CD4-positive, alpha-beta T cell treated with Interleukin-15 for 4 hours (primary cell): Measurements from ENCODE around the gene MBNL2.
"Not testable (repeated sequence)": the region's sequence is repeated elsewhere in the genome, so short reads cannot be mapped to it uniquely, and the experiment has no call there.

Experiments used
- DNase-seq: peaks from one replicate; pipeline ENCODE4 v3.0.0-alpha.2; 2020; ENCODE audit warnings: low spot score

Gene MBNL2, protein sequence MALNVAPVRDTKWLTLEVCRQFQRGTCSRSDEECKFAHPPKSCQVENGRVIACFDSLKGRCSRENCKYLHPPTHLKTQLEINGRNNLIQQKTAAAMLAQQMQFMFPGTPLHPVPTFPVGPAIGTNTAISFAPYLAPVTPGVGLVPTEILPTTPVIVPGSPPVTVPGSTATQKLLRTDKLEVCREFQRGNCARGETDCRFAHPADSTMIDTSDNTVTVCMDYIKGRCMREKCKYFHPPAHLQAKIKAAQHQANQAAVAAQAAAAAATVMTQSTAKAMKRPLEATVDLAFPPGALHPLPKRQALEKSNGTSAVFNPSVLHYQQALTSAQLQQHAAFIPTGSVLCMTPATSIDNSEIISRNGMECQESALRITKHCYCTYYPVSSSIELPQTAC

DNA sequence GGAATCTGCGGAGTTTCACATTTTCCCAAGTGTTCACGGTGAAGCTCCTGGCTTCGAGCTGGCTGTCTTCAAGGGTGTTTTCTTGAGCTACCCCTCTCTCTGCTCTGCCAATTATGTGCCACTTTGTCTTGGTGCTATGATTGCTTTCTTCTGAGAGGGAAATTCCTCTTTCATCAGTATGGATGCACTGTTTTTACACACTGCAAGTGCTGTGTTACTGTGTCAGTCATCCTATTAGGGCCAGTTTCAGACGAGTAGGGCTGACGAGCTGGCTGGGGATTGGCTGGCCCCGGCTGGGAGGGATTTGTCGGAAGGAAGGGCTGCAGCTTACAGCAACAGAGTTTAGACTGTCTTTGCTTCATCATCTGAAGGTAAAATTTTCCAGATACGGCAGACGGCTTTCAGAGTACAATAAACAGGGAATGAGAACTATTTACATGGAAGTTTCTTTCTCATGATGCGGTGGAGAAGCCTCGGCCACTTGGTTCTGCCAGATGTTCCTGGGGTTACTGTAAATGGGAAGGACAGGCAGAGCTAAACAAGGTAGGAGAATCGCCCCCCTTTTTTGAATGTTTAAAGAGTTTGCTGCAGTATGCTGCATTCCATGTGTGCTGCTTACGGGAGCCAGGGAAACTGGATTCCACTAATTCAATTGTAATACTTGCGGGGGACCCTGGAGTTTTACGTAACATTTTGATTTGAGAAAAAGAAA lies at the start of gene MBNL2:
TSS of gene MBNL2 (plus strand) at position 345 of the 712 bp plus-strand sequence. CDS start 53,903 bp downstream, outside the sequence.
- DNase-seq: peak; percentile 89

DNA sequence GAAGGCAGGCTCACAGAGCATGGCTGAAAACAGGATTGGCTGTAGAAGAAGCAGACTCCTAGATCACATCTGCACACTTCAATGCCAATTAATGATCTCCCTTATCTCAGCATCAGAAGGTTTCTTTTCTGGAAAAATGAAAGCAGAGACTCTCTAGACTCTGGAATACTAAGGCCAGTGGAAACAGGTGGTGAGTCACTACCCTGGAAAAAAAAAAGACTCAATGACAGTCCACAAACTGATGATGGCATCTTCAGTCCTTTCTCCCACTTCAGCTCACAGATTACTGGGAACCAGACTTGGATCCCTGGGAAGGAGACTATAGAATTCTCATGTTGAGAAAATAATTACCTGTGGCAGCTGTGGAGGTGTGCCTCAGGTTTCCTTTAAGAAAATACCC lies 47.5 kb upstream of the MBNL2 start:
- no peak for DNase-seq

DNA sequence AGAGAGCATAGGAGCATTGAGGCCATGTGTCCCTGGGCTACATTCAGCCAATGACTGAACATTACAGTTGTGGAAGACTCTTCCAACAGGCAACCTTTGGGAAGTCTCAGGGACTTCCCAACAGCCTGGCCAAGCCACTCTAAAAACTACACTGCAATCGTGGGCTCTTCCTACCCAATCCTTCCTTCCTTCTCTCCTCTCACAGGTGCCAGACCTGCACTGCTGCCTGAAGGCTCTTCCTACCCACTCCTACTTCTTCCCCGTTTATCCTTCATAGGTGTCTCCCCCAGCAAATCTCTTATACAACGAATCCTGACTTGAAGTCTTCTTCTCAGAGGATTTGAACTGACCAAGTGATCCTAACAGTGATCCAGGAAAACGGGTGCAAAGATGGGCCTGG lies 47.1 kb upstream of the MBNL2 start:
- no peak for DNase-seq

DNA sequence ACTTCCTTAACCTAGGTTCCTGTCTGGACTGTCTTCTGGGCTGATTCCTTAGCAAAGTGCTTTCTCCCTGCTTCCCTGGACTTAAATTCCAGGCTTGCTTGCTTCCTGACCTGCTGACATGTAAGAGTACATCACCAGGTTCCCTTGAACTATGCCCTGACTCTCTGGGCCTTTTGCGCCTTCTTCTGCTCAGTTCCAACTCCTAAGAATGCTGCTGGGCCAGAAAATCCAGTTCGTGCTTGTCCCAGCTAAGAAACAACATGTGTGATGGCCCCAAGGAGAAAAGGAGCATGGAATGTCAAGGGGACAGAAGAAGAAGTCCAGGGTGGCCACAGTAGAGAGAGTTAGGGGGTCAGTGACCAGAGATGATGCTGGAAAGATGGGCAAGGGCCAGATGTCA lies 42.6 kb upstream of the MBNL2 start:
- no peak for DNase-seq

DNA sequence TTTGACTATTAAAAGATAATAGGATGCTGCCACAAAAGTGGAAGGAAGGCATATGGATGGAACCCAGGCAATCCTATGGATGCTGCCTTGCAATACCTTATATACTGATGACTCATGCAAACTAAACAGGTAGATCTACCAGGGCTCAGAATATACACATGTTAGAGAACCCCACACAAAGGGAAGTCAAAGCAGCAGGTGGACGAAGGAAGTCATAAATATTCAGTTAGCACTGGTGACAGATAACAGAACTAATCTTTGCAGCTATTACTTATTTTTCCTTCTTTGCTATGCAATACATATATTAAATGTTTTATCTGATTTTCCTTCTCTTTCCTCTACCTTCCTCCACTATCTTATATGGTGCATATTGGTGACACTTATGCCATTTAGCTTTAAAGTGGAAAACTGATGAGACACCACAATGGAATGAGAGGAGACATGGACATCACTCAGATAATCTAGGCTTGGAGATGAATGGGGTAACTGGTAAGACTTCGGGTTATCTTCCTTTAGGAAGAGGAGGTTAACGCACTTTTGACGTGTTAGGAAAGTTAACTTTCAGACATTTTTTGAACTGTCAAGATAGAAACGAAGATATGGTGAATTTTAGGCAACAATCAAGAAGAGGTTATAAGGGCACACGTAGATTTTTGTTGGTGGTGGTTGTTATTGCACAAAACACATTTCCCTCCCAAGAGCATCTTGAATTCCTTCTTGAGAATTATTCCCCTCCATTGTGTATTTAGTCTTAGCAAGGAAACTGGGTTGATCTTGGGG lies 39.8 kb upstream of the MBNL2 start:
- DNase-seq: no peak

DNA sequence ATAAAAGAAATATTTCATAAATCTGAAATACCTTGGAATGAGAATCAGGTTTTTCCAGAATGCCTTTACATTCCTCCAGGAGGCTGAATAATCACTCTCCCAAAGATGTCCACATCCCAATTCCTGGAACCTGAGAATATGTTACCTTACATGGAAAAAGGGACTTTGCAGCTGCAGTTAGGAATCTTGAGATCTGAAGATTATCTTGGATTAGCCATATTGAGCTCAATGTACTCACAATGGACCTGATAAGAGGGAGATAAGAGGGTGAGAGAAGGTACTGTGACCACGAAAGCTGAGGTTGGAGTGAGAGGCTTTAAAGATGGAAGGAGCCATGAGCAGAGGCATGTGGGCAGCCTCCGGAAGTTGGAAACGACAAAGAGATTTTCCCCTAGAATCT lies 36.8 kb upstream of the MBNL2 start:
- DNase-seq: no peak

DNA sequence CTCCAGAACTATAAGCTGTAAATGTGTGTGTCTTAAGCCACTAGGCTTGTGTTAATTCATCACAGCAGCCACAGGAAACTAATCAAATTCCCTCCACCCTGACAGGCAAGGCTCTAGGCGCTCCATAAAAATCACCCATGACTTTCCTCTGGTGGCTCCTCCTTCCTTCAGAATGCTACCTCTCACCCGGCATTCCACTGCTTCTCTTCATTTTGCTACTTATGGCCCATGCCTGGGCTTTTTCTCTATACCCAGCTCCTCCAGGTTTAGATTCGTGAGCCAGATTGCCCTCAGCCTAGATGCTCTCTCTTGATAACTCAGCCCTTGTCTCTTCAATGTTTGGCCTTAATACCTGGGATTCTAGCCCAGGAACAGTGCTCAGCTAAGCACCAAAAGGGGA lies 36.4 kb upstream of the MBNL2 start:
- no peak for DNase-seq

DNA sequence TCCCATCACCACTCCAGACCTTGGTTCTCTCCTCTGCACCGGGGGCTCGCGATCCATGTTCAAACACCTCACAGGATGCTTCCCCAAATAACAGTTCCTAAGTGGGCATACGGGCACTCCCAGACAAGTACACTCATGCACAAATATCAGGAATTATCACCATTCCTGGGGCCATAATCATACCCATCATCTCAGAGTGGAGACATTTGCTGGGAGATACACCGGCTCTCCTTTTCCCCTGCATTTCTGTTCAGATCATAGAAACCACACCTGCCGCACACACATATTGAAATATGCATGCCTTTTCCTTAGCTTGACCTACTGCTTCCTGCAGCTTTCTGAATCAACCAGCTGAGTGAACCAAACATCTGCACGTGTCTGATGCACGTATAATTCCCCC lies 33.9 kb upstream of the MBNL2 start:
- DNase-seq: no peak

DNA sequence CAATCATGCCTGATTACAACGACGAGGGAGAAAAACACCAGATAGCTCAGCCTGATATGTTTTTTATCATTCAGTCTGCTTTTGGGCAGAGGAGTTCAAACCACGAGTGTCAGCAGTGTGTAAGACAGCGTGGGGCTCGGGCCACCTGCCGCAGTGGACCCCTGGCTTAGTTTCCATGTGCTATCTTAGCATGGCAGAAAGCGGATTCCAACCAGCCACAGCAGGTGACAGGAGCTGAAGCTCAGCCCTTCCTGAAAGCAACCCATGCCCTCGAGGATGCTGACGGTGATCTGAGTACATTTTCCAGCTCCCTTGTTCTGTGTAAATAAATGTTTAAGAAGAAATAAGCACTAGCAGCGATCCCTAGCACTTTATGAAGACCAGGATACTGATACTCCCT lies 32.2 kb upstream of the MBNL2 start:
- DNase-seq: no peak

DNA sequence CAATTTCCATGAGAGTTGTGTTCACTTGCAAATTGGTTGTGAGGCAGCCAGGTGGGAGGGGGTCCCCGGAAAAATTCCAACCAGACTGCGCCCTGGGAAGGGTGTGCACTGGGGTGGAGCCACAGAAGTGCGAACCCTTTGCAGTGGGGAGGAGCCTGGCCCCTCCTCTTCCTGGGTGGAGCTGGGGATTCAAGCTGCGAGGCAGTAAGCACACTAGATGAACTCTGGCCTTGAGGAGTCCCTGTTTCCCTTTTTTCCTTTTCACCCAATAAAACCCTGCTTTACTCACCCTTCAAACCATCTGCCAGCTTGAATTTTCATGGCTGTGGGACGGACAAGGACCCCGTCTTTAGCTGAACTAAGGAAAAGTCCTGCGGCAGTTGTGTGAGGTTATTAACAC lies 31.0 kb upstream of the MBNL2 start:
- no peak for DNase-seq

DNA sequence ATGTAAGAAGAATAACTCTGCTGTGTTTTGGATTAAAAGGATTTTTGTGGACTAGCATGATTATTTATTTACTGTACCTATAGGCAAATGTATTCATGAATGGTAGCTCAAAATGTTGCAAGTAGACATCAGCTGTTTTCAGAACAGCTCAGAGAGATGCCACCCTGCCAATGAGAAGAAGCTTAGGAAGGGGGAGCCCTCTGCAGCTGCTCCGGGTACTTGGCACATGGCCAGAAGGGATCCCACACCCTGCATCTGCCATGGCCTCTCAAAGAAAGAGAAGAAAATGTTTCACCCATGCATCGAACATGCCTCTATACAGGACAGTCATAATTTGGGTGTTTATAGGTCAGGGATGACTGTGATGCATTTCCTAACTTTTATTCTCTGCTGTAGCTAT lies 30.5 kb upstream of the MBNL2 start:
- DNase-seq: no peak

DNA sequence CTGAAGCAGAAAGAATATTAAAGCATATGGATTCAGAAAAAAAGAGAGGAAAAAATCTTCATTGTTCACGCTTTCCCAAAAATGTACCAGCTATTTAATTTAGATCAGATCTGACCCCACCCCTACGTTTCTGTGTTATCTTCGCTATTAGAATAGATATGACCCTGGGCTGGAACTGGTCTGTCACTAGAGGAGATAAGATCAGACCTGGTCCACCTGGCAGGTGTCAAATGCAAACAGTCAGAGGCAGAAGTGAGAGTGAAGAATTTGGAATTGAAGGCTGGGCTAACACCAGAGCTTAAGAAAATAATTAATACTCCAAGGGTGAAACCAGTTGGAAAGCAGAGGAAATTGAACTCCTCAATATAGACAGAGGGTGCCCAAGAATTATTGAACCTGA lies 30.0 kb upstream of the MBNL2 start:
- DNase-seq: no peak

DNA sequence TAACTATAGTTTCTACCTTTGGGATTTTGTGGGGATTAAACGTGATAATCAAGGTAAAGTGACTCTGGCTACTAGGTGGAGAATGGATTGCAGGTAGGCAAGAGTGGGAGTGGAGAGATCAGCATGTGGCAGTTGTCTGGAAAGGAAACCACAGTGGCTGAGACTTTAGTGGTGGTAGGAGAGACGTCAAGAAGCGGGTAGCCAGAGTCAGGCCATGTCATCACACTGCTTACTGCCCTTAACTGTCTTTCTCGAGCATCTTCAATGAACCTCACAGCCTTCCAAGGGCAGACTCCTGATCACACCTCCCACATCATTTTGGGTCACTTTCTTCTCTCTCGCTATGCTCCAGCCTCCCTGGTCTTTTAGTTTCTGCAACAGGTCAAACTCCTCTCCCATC lies 28.6 kb upstream of the MBNL2 start:
- DNase-seq: no peak

DNA sequence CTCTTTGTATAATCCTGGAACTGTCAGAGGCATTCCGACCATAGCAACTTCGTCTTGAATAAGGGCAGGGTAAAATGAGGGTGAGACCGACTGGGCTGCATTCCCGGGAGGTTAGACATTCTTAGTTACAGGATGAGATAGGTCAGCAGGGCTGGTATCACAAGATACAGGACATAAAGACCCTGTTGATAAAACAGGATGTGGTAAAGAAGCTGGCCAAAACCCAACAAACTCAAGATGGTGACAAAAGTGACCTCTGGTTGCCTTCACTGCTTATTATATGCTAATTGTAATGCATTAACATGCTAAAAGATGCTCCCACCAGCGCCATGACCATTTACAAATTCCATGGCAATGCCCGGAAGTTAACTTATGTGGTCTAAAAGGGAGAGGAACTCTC lies 27.7 kb upstream of the MBNL2 start:
- DNase-seq: no peak

DNA sequence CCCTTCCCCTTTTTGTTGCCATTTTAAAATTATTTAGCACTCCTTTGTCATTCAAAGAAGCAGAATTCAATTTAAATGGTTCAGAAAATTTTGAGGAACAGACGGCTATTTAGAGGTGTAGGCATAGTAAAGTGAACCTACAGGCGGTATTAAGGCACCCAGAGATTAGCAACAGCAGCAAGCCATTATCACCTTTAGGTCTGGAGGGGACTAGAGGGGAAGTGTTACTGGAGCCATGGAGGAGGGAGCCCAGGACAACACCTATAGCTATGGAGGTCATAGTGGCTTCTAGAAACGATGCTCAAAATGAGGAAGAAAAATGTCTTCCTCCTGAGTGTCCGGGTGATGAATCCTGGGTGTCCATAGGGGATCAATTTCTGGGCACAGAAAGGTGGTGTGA lies 25.8 kb upstream of the MBNL2 start:
- no peak for DNase-seq

DNA sequence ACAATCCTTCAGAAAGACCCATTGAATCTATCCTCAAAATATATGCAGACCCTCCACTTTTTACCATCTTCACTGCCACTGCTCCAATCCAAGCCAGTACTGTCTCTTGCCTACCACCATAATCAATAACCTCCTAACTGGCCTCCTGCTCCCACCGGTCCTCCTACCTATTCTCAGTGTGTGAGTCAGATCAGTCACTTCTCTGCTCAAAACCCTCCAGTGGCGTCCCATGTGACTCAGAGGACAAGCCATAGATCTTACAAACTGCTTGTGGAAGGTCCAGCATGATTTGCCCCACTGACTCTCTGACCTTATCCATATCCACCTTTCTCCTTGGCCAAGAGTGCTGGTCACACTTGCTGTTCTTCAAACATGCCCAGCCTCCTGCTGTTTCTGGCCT lies 23.4 kb upstream of the MBNL2 start:
- DNase-seq: no peak

DNA sequence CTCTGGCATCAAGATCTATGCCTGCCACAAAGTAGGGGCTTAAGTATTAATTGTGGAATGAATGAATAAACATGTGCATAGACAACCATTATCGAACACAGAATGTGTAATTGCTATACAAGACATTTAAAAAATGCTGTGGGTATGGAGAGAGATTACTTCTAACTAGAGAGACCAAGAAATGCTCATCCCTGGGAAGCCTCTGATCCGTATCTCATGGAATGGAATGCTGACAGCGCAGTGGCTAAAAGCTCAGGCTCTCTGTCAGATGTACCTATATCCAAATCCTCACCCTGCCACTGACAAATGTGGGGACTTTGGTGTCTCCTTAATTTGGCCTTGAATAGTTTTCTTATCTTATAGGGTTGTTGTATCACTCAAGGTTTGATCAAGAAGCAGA lies 22.7 kb upstream of the MBNL2 start:
- DNase-seq: no peak

DNA sequence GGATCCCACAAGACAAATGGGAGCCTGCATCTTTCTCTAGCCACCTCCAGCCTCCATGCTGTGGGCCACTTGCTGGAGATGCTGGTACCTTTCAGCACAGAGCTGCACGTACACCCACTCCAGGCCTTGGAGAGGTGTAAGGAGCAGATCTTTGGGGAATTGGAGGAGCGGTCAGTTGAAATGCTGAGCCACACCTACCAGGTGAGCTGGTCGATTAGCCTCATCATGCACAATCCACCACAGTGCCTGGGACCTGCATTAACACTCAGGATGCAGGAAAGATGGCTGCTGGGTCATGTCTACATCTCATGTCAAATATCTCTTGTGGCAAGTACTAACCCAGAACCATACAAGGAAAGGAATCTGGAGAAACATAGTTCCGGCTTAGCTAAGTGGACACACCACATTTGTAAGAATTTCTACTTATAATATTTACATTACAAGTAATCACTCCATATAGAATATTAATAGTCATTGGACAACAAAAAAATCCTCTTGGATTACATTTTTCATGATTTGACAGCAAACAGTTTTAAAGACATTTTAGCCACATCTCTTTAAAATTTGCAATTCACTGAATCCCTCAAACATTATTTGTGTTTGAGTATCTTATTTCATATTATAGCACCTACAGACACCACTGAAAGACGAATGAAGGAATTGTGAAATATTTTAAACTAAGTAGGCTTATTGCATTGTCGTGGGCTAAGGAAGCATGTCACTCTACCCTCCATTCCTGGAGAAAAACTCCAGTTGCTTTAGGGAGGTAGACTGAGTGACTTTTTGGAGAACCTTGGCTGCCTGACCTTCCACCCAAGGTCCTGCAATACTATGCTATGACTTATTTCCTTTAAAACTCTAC lies 21.8 kb upstream of the MBNL2 start:
- DNase-seq: no peak

DNA sequence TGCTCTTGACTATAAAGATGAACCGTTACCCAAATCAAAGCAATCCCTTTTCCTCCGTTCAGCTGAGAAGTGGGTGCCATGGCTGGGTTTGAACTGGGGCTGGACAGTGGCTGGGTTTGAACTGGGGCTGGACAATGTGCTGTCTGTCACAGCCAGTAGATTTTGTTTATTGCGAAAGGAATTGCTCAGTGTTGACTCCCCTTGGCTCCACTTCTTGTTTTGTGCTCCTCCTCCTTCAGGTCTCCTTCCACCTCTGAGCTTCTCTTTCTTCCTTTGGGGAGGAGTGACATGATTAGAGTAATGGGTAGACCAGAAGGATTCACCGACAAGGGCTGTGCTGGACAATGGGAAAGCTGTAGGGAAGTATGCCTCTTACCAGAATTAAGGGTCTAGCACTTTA lies 19.4 kb upstream of the MBNL2 start:
- no peak for DNase-seq

DNA sequence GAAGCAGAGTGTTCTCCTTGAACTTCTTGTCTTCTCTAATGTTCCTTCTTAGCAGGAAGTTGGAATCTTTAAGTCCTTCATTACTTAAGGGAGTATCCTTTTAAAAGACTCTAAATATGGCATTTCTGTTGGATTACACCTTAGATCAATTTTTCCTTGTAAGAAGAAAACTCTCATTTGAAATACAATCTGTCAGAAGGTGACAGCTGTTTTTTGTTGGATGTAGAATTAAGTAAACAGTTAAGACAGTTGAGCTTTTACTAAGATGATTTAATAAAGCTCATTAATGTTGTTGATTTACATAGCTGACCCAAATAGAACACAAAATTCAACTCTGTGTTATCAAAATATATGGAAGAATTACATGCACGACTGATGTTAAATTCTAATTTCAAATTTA lies 16.7 kb upstream of the MBNL2 start:
- no peak for DNase-seq

DNA sequence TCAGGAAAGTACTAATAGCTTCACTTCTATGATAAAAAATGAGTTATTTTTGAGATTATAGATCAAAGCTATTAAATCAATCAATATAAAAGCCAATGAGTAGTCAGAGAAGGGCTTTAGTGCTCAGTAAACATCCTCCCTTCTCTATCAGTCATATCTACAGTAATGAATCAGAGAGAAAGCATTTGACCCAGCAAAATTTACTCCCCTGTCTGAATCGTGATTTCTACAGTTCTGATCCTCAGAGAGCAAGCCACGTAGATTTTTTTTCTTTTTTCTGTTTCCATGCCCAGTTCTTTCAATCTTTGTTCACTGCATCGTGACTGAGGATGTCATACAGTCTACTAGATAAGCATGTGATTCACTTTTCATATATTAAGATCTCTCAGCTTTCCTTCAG lies 16.2 kb upstream of the MBNL2 start:
- no peak for DNase-seq

DNA sequence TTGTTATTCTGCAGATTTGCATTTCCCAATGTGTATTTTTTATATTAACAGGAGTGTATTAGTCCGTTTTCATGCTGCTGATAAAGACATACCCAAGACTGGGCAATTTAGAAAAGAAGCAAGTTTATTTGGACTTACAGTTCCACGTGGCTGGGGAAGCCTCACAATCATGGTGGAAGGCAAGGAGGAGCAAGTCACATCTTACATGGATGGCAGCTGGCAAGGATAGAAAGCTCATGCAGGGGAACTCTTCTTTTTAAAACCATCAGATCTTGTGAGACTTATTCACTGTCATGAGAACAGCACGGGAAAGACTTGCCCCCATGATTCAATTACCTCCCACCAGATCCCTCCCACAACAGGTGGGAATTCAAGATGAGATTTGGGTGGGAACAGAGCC lies 14.9 kb upstream of the MBNL2 start:
- not testable (repeated sequence) for DNase-seq
